ENCODE measurements around the gene FAM184B.

FAM184B gene

GRCh38 chr4:17760626-17761025, 20.8 kb downstream of the FAM184B start:
- DNase-seq (ENCODE audit: extremely low read depth, low read depth) = no peak
- TF ChIP-seq, protein P1, sequence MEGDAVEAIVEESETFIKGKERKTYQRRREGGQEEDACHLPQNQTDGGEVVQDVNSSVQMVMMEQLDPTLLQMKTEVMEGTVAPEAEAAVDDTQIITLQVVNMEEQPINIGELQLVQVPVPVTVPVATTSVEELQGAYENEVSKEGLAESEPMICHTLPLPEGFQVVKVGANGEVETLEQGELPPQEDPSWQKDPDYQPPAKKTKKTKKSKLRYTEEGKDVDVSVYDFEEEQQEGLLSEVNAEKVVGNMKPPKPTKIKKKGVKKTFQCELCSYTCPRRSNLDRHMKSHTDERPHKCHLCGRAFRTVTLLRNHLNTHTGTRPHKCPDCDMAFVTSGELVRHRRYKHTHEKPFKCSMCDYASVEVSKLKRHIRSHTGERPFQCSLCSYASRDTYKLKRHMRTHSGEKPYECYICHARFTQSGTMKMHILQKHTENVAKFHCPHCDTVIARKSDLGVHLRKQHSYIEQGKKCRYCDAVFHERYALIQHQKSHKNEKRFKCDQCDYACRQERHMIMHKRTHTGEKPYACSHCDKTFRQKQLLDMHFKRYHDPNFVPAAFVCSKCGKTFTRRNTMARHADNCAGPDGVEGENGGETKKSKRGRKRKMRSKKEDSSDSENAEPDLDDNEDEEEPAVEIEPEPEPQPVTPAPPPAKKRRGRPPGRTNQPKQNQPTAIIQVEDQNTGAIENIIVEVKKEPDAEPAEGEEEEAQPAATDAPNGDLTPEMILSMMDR (IDR thresholded peaks at IDR 0.05; ENCODE audit: low read depth, low read length, missing control alignments) = no peak
- no peak overlapping the region for H3K4me3 ChIP-seq (replicated peaks; ENCODE audit: low read depth, low read length)

GRCh38 chr4:17758485-17758884, 22.9 kb downstream of the FAM184B start:
- H3K4me3 ChIP-seq (replicated peaks; ENCODE audit: low read depth, low read length) = no peak overlapping the region
- DNase-seq (ENCODE audit: extremely low read depth, low read depth) = no peak
- TF ChIP-seq, protein P1 (IDR thresholded peaks at IDR 0.05; ENCODE audit: low read depth, low read length, missing control alignments) = no peak

- H3K4me3 ChIP-seq (replicated peaks; ENCODE audit: low read depth, low read length) = no peak overlapping the region
- DNase-seq (ENCODE audit: extremely low read depth, low read depth) = no peak
- TF ChIP-seq, protein P1 (IDR thresholded peaks at IDR 0.05; ENCODE audit: low read depth, low read length, missing control alignments) = no peak
Observed at GRCh38 chr4:17757621-17758020, 23.8 kb downstream of the FAM184B start.

- TF ChIP-seq, protein P1 (IDR thresholded peaks at IDR 0.05; ENCODE audit: low read depth, low read length, missing control alignments) = no peak
- H3K4me3 ChIP-seq (replicated peaks; ENCODE audit: low read depth, low read length) = no peak overlapping the region
- no peak for DNase-seq (ENCODE audit: extremely low read depth, low read depth)
Observed at GRCh38 chr4:17753646-17754045, 27.8 kb downstream of the FAM184B start.

- no peak for DNase-seq (ENCODE audit: extremely low read depth, low read depth)
- TF ChIP-seq, protein P1 (IDR thresholded peaks at IDR 0.05; ENCODE audit: low read depth, low read length, missing control alignments) = no peak
- H3K4me3 ChIP-seq (replicated peaks; ENCODE audit: low read depth, low read length) = no peak overlapping the region
Observed at GRCh38 chr4:17740702-17741101, 40.7 kb downstream of the FAM184B start.

DNA sequence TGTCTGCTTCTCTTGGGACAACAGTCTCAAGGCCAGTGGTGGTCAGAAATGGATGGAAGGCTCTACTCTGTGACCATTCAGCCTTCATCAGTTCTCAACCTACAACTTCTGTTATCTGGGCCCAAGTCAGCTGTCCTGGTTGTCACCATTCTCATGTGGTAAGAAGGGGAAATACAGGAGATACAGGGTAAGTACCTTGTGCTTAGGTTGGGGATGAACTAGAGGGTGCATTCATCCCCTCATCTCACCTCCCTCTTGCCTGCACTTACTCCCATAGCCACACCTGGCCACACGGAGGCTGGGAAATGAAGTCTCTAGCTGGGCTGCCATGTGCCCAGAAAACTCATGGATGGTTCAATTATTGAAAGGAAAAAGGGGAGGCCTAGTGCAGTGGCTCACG, 44.9 kb downstream of the FAM184B start:
- TF ChIP-seq, protein P1 (IDR thresholded peaks at IDR 0.05; ENCODE audit: low read depth, low read length, missing control alignments) = no peak
- DNase-seq (ENCODE audit: extremely low read depth, low read depth) = no peak
- H3K4me3 ChIP-seq (replicated peaks; ENCODE audit: low read depth, low read length) = no peak overlapping the region

DNA sequence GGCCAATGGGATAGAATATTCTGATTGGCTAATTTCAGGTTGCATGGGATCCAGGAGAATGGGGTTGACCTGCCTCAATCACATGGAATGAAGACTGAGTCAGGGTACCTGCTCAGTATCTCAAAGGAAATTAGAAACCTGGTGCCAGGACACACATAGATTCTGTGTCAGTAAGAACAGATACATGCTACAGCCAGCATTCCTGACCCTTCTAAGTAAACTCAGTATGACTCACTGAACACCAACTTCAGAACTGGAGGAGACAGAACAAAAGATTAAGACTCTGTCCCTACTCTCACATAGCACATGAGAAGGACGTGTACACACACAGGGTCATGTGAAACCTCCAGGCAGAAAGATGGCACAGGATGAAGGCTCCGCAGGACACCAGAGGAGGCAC, 54.5 kb downstream of the FAM184B start:
- H3K4me3 ChIP-seq (replicated peaks; ENCODE audit: low read depth, low read length) = no peak overlapping the region
- TF ChIP-seq, protein P1 (IDR thresholded peaks at IDR 0.05; ENCODE audit: low read depth, low read length, missing control alignments) = no peak
- DNase-seq (ENCODE audit: extremely low read depth, low read depth) = no peak

Measured in HFF-Myc (cell line).